ENCODE results near the gene ZNF501. TPM values are rescaled to one million over a fixed set of nuclear protein-coding genes. Genes with fewer than 3 reads are reported as not detected.

The ZNF501 gene
- total RNA-seq, 1 experiment from 2014 or later: 4.9 TPM

DNA sequence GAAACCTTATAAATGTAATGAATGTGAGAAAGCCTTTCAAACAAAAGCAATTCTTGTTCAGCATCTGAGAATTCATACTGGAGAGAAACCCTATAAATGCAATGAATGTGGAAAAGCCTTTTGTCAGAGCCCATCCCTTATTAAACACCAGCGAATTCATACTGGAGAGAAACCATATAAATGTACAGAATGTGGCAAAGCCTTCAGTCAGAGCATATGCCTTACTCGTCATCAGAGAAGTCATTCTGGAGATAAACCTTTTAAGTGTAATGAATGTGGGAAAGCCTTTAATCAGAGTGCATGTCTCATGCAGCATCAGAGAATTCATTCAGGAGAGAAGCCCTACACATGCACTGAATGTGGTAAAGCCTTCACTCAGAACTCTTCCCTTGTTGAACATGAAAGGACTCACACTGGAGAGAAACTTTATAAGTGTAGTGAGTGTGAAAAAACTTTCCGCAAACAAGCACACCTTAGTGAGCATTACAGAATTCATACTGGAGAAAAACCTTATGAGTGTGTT lies 5.3 kb downstream of the ZNF501 start:
- WGBS (ENCODE audit: extremely low coverage, insufficient read length, low lambda C conversion rate): no CpG with 5 or more reads among the region's 3 CpGs
- Histone ChIP-seq H4K8ac (replicated peaks; ENCODE audit: insufficient read length, low read depth, low read length) (no peak overlapping the region), H2BK5ac (ENCODE audit: insufficient read length, low read length) (no peak overlapping the region), H3K79me2 (ENCODE audit: insufficient read depth, low read length) (no peaks in the 10 kb centered on the region), H3K56ac (ENCODE audit: insufficient read length, low read depth, low read length) (no peak overlapping the region), H2BK15ac (ENCODE audit: low read depth, low read length) (no peak overlapping the region), H4K20me1 (ENCODE audit: control insufficient read depth, insufficient read depth, insufficient read length) (no peaks in the 10 kb centered on the region), H3K23ac (ENCODE audit: insufficient read length, low read depth, low read length) (no peak overlapping the region), H3T11ph (ENCODE audit: low read length) (no peak overlapping the region), H3K4me2 (ENCODE audit: insufficient read depth, insufficient read length, low read length) (no peak overlapping the region), H3K9ac (ENCODE audit: extremely low read depth, insufficient read length, low read length) (no peak overlapping the region), H2AFZ (ENCODE audit: low read length) (no peak overlapping the region), H2BK12ac (ENCODE audit: insufficient read length, low read depth, low read length) (no peak overlapping the region), H2BK120ac (ENCODE audit: low read depth, low read length, poor library complexity, severe bottlenecking) (no peak overlapping the region), H3K18ac (ENCODE audit: insufficient read length, low read depth, low read length) (no peak overlapping the region), H2AK5ac (ENCODE audit: insufficient read length, low read length) (no peak overlapping the region), H3K27me3 (ENCODE audit: insufficient read depth, low read length) (no peaks in the 10 kb centered on the region), H4K5ac (ENCODE audit: insufficient read length, low read depth, low read length) (no peak overlapping the region), H4K91ac (ENCODE audit: insufficient read length, low read depth, low read length) (no peak overlapping the region), H3K4me1 (ENCODE audit: insufficient read depth, low read length) (no peaks in the 10 kb centered on the region), H3K4ac (ENCODE audit: low read depth, low read length) (no peak overlapping the region), H3K79me1 (ENCODE audit: insufficient read depth, low read depth, low read length, poor library complexity, severe bottlenecking) (no peaks in the 10 kb centered on the region), H3K9me3 (ENCODE audit: control insufficient read depth, low read depth, low read length) (peaks cover 58% of the 10 kb centered on the region), H3K23me2 (ENCODE audit: insufficient read length, low read depth, low read length, poor library complexity, severe bottlenecking) (no peaks in the 10 kb centered on the region), H3K27ac (ENCODE audit: insufficient read length, low read depth, low read length) (no peak overlapping the region), H3K14ac (ENCODE audit: insufficient read depth, low read length) (no peak overlapping the region), H2BK20ac (ENCODE audit: low read depth, low read length, poor library complexity, severe bottlenecking) (no peak overlapping the region)
- TF ChIP-seq, protein P1, sequence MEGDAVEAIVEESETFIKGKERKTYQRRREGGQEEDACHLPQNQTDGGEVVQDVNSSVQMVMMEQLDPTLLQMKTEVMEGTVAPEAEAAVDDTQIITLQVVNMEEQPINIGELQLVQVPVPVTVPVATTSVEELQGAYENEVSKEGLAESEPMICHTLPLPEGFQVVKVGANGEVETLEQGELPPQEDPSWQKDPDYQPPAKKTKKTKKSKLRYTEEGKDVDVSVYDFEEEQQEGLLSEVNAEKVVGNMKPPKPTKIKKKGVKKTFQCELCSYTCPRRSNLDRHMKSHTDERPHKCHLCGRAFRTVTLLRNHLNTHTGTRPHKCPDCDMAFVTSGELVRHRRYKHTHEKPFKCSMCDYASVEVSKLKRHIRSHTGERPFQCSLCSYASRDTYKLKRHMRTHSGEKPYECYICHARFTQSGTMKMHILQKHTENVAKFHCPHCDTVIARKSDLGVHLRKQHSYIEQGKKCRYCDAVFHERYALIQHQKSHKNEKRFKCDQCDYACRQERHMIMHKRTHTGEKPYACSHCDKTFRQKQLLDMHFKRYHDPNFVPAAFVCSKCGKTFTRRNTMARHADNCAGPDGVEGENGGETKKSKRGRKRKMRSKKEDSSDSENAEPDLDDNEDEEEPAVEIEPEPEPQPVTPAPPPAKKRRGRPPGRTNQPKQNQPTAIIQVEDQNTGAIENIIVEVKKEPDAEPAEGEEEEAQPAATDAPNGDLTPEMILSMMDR (conservative IDR thresholded peaks at IDR 0.05): no peak
- Mint-ChIP-seq H3K27ac (no peak overlapping the region), H3K9me3 (peaks cover 84 to 89% of the 10 kb centered on the region in 2 experiments), H3K4me1 (no peaks in the 10 kb centered on the region), H3K4me3 (no peak overlapping the region), H3K27me3 (ENCODE audit: low read depth) (no peaks in the 10 kb centered on the region; the same call in none of the 2 replicates), H3K36me3 (ENCODE audit: insufficient read depth in 1 of 3, low read depth in 3 of 3) (peaks cover 17 to 74% (median 69%) of the 10 kb centered on the region in 3 experiments)
- no peak for DNase-seq

All from H9 (cell line).